Measurements from ENCODE around the gene SAPCD2. TPM values are rescaled to one million over a fixed set of nuclear protein-coding genes. Genes with fewer than 3 reads are reported as not detected.
A peak's percentile ranks its signal among the peaks of the same experiment; 100 is the strongest.
"Not testable (repeated sequence)": the region's sequence is repeated elsewhere in the genome, so short reads cannot be mapped to it uniquely, and the experiment has no call there.

SAPCD2 gene
- total RNA-seq, 2 donors from 2014 or later: 5.6 to 21.9 TPM

DNA sequence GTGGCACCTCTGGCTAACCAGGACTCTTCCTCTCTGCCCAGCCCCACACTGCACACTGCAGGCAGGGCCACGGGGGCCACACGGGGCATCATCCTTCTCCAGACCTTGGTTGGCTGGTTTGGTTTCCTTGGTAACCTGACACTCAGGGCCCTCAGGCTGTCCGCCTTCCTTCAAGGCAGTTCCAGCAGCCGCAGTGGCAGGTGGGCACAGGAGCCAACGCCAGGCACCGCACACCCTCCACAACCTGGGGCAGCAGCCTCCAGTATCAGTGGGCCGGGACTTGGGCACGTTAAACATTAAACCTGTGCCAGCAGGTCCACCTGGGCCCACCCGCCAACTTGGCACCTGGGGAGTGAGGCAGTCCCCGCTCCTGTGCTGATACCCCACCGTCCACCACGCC lies 26.3 kb downstream of the SAPCD2 start:
- Mint-ChIP-seq H3K27ac (no peak overlapping the region), H3K4me1 (no peaks in the 10 kb centered on the region), H3K9me3 (no peaks in the 10 kb centered on the region), H3K4me3 (peak overlapping the region; percentile 87), H3K27me3 (no peaks in the 10 kb centered on the region), H3K36me3 (ENCODE audit: low read depth) (peaks cover 10% of the 10 kb centered on the region)
- no peak for ATAC-seq (replicated peaks)

DNA sequence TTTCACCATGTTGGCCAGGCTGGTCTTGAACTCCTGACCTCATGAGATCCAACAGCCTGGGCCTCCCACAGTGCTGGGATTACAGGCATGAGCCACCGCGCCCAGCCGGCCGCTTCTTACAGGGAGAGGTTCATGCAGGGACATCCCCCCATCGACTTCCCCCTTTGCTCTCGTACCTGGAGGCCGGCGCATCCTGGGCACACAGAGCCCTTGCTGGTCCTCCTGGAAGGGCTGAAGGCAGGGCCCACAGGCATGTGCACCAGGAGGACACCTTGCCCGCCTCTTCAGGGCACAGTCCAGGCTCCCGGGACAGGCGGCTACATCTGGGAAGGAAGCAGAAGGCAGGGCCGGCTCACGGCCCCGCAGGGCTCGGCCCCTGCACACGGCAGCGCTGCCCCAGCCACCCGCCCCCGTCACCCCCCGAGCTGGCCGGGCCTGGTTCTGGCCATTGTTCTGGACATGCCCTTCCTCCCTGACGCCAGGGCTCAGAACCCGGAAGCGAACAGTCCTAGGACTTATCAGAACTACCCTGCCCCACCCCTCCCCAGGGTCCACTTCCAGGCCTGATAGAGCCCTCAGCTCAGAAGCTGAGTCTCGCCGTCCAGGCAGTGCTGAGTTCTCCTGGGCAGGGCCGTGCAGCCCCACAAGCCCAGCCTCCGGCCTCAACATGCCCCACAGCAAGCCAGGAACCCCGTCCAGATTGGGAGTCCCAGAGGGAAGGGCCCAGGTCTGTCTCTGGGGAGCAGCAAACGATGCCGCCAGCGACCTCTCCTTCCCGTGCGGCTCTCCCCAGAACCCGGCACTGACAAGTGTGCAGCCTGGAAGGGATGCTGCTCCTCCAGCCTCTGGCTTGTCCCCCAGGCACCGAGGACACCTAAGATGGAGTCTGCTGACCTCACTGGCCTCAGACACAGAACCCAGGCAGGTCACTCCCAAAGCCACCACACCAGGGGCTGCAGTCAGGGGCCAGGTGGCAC lies 27.3 kb downstream of the SAPCD2 start:
- Mint-ChIP-seq H3K27me3 (no peaks in the 10 kb centered on the region), H3K9me3 (no peaks in the 10 kb centered on the region), H3K27ac (no peak overlapping the region), H3K36me3 (ENCODE audit: low read depth) (peaks cover 20% of the 10 kb centered on the region), H3K4me3 (no peak overlapping the region), H3K4me1 (no peaks in the 10 kb centered on the region)
- ATAC-seq (replicated peaks): no peak

DNA sequence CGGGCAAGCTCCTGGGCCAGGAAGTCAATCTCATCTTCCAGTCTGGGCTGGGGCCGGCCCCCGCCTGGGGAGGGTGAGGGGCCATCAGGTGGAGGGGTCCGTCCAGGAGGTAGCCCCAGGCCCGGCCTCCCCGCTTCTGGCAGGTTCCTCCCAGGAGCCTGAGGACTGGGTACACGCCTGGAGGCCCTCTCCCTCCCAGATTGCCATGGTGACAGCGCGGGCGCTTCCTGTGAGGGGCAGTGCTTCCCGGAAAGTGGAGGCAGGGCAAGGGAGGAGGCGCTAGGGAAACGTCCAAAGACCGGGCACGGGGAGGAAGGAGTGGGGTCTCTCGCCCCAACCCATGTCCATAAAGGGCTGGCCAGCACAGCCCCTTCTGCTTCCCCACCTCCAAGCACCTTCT lies 29.2 kb downstream of the SAPCD2 start:
- Mint-ChIP-seq H3K27me3 (no peaks in the 10 kb centered on the region), H3K36me3 (ENCODE audit: low read depth) (peaks cover 23% of the 10 kb centered on the region), H3K4me3 (no peak overlapping the region), H3K9me3 (no peaks in the 10 kb centered on the region), H3K27ac (no peak overlapping the region), H3K4me1 (no peaks in the 10 kb centered on the region)
- no peak for ATAC-seq (replicated peaks)

DNA sequence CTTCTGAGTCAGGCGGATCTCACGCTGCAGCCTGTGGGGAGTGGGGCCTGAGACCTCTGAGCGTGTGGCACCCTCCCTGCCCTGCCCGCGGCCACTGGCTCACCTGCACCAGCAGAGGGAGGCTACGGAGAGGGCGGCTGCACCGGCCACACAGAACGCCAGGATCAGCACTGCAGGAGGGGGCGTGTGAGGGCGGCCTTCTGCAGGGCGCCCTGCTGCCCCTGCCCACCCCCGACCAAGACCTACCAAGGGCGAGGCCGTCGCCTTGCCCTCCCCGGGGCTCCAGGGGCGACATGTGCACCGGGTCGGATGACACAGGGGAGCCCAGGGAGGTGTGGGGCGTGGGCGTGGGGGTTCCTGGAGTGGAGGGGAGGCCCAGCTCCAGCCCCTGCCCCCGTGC lies 29.8 kb downstream of the SAPCD2 start:
- Mint-ChIP-seq H3K4me1 (no peaks in the 10 kb centered on the region), H3K27ac (no peak overlapping the region), H3K27me3 (no peaks in the 10 kb centered on the region), H3K9me3 (no peaks in the 10 kb centered on the region), H3K36me3 (ENCODE audit: low read depth) (peaks cover 23% of the 10 kb centered on the region), H3K4me3 (no peak overlapping the region)
- no peak for ATAC-seq (replicated peaks)

DNA sequence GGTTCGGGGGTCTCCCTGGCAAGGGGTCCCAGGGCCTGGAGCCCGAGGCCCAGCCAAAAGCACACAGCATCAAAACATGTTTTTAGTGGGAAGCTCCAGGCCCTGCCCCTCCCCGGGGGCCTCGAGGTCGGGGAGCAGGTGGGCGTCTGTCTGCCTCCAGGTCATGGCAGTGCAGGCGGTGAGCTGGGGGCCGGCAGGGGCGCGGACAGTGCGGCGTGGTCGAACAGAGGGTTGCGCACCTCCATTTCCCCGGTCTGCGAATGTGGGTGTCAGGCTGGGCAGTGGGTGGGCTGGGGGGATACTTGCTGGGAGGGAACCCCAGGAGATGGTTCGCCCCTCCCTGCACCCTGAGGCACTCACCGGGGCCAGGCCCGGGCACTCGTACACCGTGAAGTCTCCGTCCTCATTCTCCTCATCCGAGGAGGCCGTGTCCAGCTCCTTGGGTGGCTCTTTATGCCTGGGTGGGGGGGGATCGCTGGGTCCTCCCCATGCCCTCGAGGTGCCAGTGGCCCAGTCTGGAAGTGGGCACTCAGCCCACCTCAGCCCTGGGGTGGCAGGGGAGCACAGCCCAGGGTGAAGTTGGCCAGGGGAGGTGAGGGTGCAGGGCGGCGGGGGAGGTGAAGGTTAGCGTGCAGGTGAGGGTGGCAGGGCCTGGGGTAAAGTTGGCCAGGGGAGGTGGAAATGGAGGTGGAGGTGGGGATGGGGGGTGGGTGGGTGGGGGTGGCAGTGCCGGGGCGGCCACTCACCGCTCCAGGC lies 30.6 kb downstream of the SAPCD2 start:
- Mint-ChIP-seq H3K9me3 (no peaks in the 10 kb centered on the region), H3K4me1 (peaks cover under 1% of the 10 kb centered on the region), H3K27ac (no peak overlapping the region), H3K4me3 (no peak overlapping the region), H3K27me3 (no peaks in the 10 kb centered on the region), H3K36me3 (ENCODE audit: low read depth) (peaks cover 19% of the 10 kb centered on the region)
- no peak for ATAC-seq (replicated peaks)

DNA sequence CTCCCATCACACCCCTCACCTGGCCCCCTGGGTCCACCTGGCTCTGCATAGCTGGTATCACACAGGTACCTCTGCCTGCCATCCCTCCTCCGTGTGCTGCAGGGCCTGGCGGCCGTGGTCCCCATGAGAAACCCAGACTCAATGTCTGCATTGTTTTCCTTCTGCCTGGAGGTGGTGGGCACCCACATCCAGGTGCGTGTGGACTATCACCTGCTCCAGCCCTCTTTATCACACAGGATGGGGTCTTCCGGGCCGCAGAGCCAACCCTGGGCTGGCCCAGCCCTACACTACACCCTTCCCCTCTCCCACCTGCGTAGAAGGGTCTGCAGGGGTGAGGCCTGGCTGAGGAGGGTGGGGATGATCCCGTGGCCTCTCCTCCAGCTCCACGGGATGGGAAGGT lies 31.4 kb downstream of the SAPCD2 start:
- Mint-ChIP-seq H3K9me3 (no peaks in the 10 kb centered on the region), H3K4me3 (no peak overlapping the region), H3K27ac (no peak overlapping the region), H3K4me1 (peaks cover 4% of the 10 kb centered on the region), H3K27me3 (no peaks in the 10 kb centered on the region), H3K36me3 (ENCODE audit: low read depth) (peaks cover 18% of the 10 kb centered on the region)
- ATAC-seq (replicated peaks): no peak

DNA sequence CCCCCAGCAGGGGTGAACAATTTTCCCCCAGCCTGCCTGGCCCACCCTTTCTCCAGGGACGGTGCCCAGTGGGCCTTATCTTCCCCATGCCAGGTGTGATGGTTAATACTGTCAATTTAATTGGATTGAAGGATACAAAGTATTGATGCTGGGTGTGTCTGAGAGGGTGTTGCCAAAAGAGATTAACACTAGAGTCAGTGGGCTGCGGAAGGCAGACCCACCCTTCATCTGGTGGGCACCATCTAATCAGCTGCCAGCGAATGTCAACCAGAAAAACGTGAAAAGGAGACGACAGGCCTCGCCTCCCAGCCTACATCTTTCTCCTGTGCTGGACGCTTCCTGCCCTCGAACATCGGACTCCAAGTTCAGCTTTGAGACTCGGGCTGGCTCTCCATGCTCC lies 32.9 kb downstream of the SAPCD2 start:
- peaks cover 4% of the 10 kb centered on the region for H3K4me1 Mint-ChIP-seq
- H3K9me3 Mint-ChIP-seq: no peaks in the 10 kb centered on the region
- no peak overlapping the region for H3K4me3 Mint-ChIP-seq
- no peak overlapping the region for H3K27ac Mint-ChIP-seq
- no peaks in the 10 kb centered on the region for H3K27me3 Mint-ChIP-seq
- H3K36me3 Mint-ChIP-seq (ENCODE audit: low read depth): peaks cover 18% of the 10 kb centered on the region
- no peak for ATAC-seq (replicated peaks)

DNA sequence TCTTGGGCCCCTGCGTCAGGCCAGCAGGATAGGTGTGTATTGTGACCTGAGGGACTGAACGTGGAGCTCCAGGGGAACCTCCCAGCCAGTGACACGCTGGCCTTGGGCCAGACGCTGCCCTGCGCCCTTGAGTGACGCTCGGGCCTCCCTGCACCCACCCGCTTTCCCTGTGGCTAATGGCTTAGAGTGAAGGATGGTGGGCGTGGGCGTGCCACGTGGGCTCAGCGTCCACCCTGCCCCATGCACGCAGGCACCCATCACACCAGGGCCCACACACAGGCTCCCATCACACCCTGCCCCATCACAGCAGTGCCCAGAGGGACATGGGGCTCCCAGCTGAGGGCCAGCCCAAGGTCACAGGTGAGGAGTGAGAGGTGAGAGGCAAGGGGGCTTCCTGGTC lies 33.3 kb downstream of the SAPCD2 start:
- Mint-ChIP-seq H3K4me1 (peaks cover 4% of the 10 kb centered on the region), H3K27ac (no peak overlapping the region), H3K27me3 (no peaks in the 10 kb centered on the region), H3K4me3 (no peak overlapping the region), H3K36me3 (ENCODE audit: low read depth) (peaks cover 18% of the 10 kb centered on the region), H3K9me3 (no peaks in the 10 kb centered on the region)
- no peak for ATAC-seq (replicated peaks)

DNA sequence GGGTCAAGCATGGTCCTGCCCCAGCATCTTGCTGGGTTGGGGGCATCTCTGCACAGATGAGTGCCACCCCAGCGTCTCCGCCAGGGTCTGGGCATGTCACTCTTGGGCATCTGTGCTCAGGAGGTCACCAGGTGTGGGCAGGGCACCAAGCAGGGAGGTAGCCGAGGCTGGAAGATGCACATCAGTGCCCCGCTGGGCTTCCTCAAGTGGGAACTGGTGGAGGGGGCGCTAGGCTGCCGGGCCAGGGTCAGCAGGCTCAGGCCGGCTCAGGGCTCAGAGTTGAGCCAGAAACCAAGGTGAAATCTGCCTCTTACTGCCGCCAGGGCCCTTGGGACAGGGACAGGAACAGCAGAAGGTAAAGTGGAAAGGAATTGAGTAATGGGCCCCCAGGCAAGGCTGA lies 34.4 kb downstream of the SAPCD2 start:
- peaks cover 20% of the 10 kb centered on the region for H3K36me3 Mint-ChIP-seq (ENCODE audit: low read depth)
- no peak for ATAC-seq (replicated peaks)
- peak overlapping the region; percentile 86 for H3K4me3 Mint-ChIP-seq
- H3K9me3 Mint-ChIP-seq: no peaks in the 10 kb centered on the region
- H3K27ac Mint-ChIP-seq: no peak overlapping the region
- H3K4me1 Mint-ChIP-seq: peaks cover 5% of the 10 kb centered on the region
- H3K27me3 Mint-ChIP-seq: no peaks in the 10 kb centered on the region

DNA sequence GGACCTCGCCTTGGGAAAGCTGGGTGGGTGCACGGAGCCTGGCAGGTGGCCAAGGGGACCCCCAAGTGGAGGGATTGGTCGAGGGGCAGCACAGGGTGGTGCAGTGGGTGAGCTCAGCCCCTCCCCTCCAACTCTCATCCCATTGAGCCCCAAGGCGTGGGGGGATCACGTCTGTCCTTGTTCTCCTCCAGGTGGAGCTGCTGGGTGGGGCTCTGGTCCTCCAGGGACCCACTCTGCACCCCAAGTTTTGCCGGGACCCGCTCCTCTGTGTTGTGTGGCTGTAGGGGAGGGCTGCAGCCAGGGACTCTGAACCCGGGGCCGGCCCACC lies 34.9 kb downstream of the SAPCD2 start:
- no peaks in the 10 kb centered on the region for H3K27me3 Mint-ChIP-seq
- H3K27ac Mint-ChIP-seq: peak overlapping the region; percentile 89
- peaks cover 25% of the 10 kb centered on the region for H3K36me3 Mint-ChIP-seq (ENCODE audit: low read depth)
- H3K4me1 Mint-ChIP-seq: peaks cover 9% of the 10 kb centered on the region
- ATAC-seq (replicated peaks): no peak
- no peaks in the 10 kb centered on the region for H3K9me3 Mint-ChIP-seq
- H3K4me3 Mint-ChIP-seq: peak overlapping the region; percentile 86

DNA sequence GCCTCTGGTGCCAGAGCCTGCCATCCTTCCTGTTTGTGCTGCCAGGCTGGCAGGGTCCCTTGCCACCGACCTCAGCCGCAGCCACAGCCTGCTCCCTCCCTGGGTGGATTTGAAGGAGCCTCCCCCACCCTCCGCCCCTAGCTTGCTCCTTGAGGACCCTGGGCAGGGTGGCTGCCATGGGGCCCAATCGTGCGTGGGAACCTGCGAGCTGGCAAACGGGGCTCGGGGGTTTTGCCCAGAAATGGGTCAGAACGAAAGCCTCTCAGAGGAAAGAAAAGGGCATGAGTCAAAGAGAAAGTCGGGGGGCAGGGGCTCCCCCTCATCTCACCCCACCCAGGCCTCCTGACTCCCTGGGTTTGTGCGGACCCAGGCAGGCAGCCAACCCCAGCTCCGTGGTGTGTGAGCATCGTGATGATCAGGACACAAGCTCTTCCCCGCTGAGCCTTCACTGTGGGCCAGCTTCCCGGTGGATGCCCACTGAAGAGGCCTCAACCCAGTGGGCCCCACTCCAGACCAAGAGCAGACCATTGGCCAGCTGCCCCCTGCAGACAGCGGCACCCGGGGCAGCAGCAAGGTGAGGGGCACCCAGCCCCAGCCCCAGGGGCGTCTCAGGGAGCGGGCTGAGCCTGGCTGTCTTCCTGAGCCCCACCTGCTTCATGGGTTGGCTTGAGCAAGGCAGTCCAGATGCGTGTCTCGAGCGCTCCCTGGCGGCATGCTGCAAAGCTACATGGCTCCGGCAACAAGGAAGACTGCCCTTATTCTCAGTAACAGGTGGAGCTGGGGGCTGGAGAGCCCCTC lies 35.4 kb downstream of the SAPCD2 start:
- Mint-ChIP-seq H3K36me3 (ENCODE audit: low read depth) (peaks cover 26% of the 10 kb centered on the region), H3K27ac (peak overlapping the region; percentile 89), H3K9me3 (no peaks in the 10 kb centered on the region), H3K4me1 (peaks cover 9% of the 10 kb centered on the region), H3K4me3 (peak overlapping the region; percentile 86), H3K27me3 (no peaks in the 10 kb centered on the region)
- ATAC-seq (replicated peaks): peak; percentile 69

DNA sequence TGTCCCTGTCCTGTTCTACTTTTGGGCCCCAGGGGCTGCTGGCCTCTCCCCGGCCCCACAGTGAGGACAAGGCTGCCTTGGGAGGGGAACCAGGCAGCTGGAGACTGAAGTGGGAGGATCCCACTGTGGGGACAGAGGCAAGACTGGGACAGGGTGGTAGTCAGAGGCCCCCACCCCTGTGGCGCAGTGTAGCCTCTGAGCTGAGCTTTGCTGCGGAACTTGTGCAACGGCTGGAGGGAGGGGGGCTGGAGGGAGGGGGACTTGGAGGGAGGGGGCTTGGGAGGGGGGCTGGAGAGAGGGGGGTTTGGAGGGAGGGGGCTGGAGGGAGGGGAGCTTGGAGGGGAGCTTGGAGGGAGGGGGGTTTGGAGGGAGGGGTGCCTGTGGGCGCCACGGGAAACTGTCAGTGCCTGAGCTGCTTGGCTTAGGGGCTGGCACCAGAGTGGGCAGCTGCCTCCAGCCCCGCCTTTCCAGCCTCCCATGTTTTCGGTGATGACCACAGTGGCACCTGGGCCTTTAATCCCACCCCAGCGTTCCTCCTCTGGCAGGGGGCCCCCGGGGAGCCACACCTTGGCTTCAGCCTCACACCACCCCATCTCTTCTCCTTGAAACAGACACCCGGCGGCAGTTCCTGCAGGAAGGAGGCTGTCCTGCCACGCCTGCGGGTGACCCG lies 36.2 kb downstream of the SAPCD2 start:
- H3K27ac Mint-ChIP-seq: peak overlapping the region; percentile 89
- H3K27me3 Mint-ChIP-seq: no peaks in the 10 kb centered on the region
- peaks cover 22% of the 10 kb centered on the region for H3K36me3 Mint-ChIP-seq (ENCODE audit: low read depth)
- H3K9me3 Mint-ChIP-seq: no peaks in the 10 kb centered on the region
- no peak for ATAC-seq (replicated peaks)
- peak overlapping the region; percentile 86 for H3K4me3 Mint-ChIP-seq
- peaks cover 9% of the 10 kb centered on the region for H3K4me1 Mint-ChIP-seq

DNA sequence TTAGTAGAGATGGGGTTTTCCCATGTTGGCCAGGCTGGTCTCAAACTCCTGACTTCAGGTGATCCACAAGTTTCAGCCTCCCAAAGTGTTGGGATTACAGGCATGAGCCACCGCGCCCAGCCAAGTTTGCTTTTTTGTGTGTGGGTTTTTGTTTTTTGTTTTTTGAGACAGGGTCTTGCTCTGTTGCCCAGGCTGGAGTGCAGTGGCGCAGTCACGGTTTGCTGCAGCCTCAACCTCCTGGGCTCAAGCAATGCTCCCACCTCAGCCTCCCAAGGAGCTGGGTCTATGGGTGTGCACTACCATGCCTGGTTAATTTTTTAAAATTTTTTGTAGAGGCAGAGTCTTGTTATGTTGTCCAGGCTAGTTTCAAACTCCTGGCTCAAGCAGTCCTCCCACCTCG lies 36.9 kb downstream of the SAPCD2 start:
- H3K27me3 Mint-ChIP-seq; H3K27ac Mint-ChIP-seq; H3K9me3 Mint-ChIP-seq; ATAC-seq (replicated peaks); H3K4me1 Mint-ChIP-seq: not testable (repeated sequence)
- H3K36me3 Mint-ChIP-seq (ENCODE audit: low read depth): peaks cover 15% of the 10 kb centered on the region
- peak overlapping the region; percentile 86 for H3K4me3 Mint-ChIP-seq

DNA sequence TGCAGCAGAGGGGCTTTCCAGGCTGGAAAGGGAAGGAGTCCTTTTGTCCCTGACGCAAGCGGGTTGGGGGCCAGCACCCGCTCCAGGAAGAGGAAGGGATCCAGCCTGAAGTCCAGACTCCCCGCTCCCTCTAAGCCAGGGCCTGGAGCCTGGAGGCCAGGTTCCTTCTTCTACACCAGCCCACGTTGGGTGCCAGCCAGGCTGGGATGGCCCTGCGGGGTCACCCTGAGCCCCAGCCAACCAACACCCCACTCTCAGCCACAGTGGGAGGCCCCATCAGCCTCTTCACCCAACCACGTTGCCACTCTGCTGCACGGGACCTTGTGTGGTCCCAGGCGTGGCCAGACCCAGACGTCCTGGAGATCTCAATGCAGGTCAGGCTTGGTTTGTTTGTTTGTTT lies 37.5 kb downstream of the SAPCD2 start:
- peaks cover 9% of the 10 kb centered on the region for H3K4me1 Mint-ChIP-seq
- peak overlapping the region; percentile 25 for H3K27ac Mint-ChIP-seq
- H3K36me3 Mint-ChIP-seq (ENCODE audit: low read depth): peaks cover 9% of the 10 kb centered on the region
- no peak for ATAC-seq (replicated peaks)
- peak overlapping the region; percentile 86 for H3K4me3 Mint-ChIP-seq
- H3K27me3 Mint-ChIP-seq: no peaks in the 10 kb centered on the region
- no peaks in the 10 kb centered on the region for H3K9me3 Mint-ChIP-seq
